Neuron (in vitro differentiated cells): Measurements from ENCODE around the gene KLF13.

ENCODE experiments used
- H2AFZ ChIP-seq: one replicate; pipeline ENCODE4 v1.6.1; 2013; ENCODE audit warnings: low read depth, mild to moderate bottlenecking, inconsistent platforms, low read length, moderate library complexity
- H3K27me3 ChIP-seq: one replicate; pipeline ENCODE4 v1.6.1; 2013; ENCODE audit warnings: low read length; ENCODE audit not compliant: insufficient read depth
- H3K36me3 ChIP-seq: one replicate; pipeline ENCODE4 v1.6.1; 2013; ENCODE audit warnings: low read length; ENCODE audit not compliant: insufficient read depth
- H3K4me1 ChIP-seq: one replicate; pipeline ENCODE4 v1.6.1; 2013; ENCODE audit warnings: low read length; ENCODE audit not compliant: insufficient read depth
- H3K4me3 ChIP-seq: 2 replicates; pipeline ENCODE4 v1.5.1; 2013; ENCODE audit warnings: mild to moderate bottlenecking, low read length, moderate library complexity
- H3K9me3 ChIP-seq: one replicate; pipeline ENCODE4 v1.6.1; 2013; ENCODE audit warnings: low read length

KLF13 gene

GRCh38 chr15:31302778-31303725 is 23.6 kb upstream of the KLF13 start:
- Histone ChIP-seq H3K4me3 (no peak overlapping the region), H3K9me3 (no peaks in the 10 kb centered on the region), H3K4me1 (peaks cover 51% of the 10 kb centered on the region), H3K36me3 (no peaks in the 10 kb centered on the region), H3K27me3 (no peaks in the 10 kb centered on the region), H2AFZ (no peak overlapping the region)

- H3K4me1 ChIP-seq: peaks cover 57% of the 10 kb centered on the region
- no peaks in the 10 kb centered on the region for H3K9me3 ChIP-seq
- no peaks in the 10 kb centered on the region for H3K36me3 ChIP-seq
- no peak overlapping the region for H3K4me3 ChIP-seq
- no peaks in the 10 kb centered on the region for H3K27me3 ChIP-seq
- no peak overlapping the region for H2AFZ ChIP-seq
These were observed 22.6 kb upstream of the KLF13 start for GRCh38 chr15:31303726-31304648.

DNA sequence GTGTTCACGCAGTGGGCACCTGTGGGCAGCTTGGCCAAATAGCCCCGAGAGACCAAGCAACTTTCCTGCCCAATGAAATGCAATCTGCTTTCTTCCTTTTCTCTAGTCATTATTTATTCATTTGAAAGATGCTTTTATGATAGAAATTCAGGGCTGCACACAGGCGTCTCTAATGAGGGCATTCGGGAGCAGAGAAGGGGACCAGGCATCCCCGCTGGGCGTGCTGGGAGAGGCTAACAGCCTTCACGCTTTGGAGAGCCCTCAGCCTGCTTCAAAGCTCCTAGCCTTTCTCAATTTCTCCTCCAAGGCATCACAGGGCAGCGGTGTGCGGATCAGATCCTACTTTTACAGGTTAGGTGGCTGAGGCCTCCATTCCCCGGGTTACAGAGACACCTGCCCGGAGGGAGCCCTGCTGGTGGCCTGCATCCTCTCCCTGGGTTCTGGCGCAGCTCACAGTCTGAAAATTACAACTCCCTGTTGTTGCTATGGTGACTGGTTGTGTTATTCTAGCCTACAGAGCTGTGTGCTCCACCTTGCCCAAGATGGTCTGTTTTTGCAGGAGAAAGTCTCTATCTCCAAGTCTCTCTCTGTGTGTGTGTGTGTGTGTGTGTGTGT is 21.8 kb upstream of the KLF13 start:
- H3K4me1 ChIP-seq: peaks cover 57% of the 10 kb centered on the region
- H2AFZ ChIP-seq: no peak overlapping the region
- no peaks in the 10 kb centered on the region for H3K27me3 ChIP-seq
- H3K36me3 ChIP-seq: no peaks in the 10 kb centered on the region
- H3K4me3 ChIP-seq: no peak overlapping the region
- H3K9me3 ChIP-seq: no peaks in the 10 kb centered on the region

DNA sequence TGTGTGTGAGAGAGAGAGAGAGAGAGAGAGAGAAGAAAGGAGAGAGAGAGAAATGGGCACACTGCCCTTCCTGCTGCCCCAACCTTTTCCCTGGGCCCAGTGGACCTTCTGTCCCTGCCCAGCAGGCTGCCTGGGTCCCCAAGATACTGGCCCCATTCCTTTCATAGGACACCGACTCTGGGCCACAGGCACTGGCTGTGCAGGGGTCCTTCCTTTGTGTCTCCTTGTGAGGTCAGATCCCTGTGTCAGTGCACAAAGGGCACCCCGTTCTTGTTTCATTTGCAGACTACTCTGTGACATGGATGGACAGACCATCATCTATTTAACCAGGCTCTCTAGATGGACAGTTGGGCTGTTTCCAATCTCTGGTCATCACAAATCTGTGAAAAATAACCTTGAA is 21.3 kb upstream of the KLF13 start:
- H2AFZ ChIP-seq: no peak overlapping the region
- no peaks in the 10 kb centered on the region for H3K27me3 ChIP-seq
- H3K9me3 ChIP-seq: no peaks in the 10 kb centered on the region
- no peaks in the 10 kb centered on the region for H3K36me3 ChIP-seq
- peaks cover 57% of the 10 kb centered on the region for H3K4me1 ChIP-seq
- H3K4me3 ChIP-seq: no peak overlapping the region

GRCh38 chr15:31305796-31306425 is 20.7 kb upstream of the KLF13 start:
- peaks cover 57% of the 10 kb centered on the region for H3K4me1 ChIP-seq
- no peaks in the 10 kb centered on the region for H3K27me3 ChIP-seq
- peak overlapping the region; percentile 1 for H3K4me3 ChIP-seq
- no peaks in the 10 kb centered on the region for H3K9me3 ChIP-seq
- H2AFZ ChIP-seq: peak overlapping the region; percentile 27
- no peaks in the 10 kb centered on the region for H3K36me3 ChIP-seq

DNA sequence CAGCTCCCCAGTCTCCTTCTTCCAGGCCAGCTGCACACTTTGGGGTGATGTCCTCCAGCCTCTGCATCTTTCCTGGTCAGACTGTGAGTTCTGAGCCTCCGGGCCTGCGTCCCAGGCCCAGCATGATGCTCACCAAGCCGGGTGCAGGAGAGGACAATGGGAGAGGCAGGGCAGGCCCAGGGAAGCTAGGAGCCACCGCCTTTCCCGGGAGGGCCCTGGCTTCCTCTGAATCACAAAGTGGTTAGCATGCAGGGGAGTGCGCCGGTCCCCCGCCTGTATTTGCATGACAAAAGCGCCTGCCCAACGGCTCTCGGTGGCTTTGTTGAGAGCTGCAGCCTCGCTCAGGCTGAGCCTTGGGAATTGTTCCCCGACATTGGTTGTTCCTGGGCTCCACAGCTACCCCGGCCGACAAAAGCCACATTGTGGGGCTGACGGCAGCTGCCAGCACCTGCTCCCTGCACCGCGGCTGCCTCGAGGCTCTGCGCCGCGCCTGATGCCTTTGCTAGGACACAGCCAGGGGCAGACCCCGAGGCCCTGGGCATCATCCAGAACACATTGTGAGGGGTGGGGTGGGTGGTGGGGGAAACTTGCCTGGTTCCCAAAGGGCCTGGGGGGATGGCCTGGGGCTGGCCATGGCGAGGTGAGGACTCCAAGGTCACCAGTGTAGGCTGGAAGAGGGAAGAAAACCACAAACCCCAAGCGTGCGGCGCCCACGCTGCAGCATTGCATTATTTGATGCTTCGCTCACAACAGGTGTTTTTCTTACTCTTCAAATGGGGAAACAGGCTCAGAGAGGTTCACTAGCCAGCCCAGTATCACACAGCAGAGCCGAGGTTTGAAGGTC is 20.0 kb upstream of the KLF13 start:
- Histone ChIP-seq H3K36me3 (no peaks in the 10 kb centered on the region), H3K9me3 (no peaks in the 10 kb centered on the region), H2AFZ (peak overlapping the region; percentile 27), H3K4me3 (peak overlapping the region; percentile 12), H3K27me3 (no peaks in the 10 kb centered on the region), H3K4me1 (peaks cover 56% of the 10 kb centered on the region)

DNA sequence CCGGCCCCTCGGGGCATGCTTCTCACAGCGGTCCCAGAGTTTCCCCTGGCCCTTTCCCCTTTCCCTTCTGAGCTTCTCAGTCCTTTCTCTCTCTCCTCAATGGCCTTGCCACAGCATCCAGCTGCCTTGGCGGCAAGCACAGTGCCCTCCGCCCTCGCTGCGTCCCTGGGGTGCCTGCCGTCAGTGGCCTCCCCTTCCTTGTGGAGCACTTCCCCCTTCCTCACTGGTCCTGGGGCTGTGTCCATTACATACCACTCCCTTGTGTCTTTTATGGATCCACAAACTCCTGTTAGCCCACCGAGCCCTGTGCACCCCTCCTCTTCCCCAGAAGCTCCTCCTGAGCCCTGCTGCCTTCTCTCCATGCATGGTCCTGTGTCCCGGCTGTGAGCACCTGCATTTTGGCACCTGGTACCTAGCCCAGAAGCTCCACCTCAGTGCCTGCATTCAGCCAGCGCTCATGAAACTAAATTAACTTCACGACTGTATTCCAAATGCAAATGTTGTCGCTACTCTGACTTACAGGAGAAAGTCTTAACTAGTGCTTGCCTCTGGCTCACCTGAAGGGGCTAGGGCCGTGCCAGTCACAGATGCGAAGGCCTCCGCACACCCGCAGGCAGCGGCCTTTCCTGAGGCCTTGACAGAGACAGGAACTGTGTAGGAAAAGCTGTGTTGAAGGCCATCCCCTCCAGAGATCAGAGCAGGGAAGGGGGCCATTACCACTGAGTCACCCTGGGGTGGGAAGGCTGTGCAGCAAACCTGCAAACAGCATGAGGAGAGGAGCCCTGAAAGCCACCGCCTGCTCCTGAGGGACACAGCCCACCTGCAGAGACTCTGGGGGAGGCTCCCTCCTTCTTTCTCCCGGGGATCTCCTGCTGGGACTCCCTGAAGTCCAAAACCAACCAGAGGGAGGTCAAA is 19.1 kb upstream of the KLF13 start:
- H3K4me3 ChIP-seq: no peak overlapping the region
- no peaks in the 10 kb centered on the region for H3K9me3 ChIP-seq
- H2AFZ ChIP-seq: no peak overlapping the region
- H3K27me3 ChIP-seq: no peaks in the 10 kb centered on the region
- peaks cover 56% of the 10 kb centered on the region for H3K4me1 ChIP-seq
- H3K36me3 ChIP-seq: no peaks in the 10 kb centered on the region

- Histone ChIP-seq H3K27me3 (no peaks in the 10 kb centered on the region), H3K4me3 (no peak overlapping the region), H3K36me3 (no peaks in the 10 kb centered on the region), H3K9me3 (no peaks in the 10 kb centered on the region), H2AFZ (no peak overlapping the region), H3K4me1 (peaks cover 53% of the 10 kb centered on the region)
These were observed 18.4 kb upstream of the KLF13 start for GRCh38 chr15:31308185-31308639.

GRCh38 chr15:31309893-31310606 is 16.6 kb upstream of the KLF13 start:
- Histone ChIP-seq H3K4me3 (no peak overlapping the region), H3K27me3 (no peaks in the 10 kb centered on the region), H2AFZ (no peak overlapping the region), H3K9me3 (peaks cover 3% of the 10 kb centered on the region), H3K4me1 (peaks cover 34% of the 10 kb centered on the region), H3K36me3 (no peaks in the 10 kb centered on the region)

- Histone ChIP-seq H3K27me3 (no peaks in the 10 kb centered on the region), H3K36me3 (no peaks in the 10 kb centered on the region), H2AFZ (no peak overlapping the region), H3K4me1 (peaks cover 17% of the 10 kb centered on the region), H3K9me3 (peaks cover 3% of the 10 kb centered on the region), H3K4me3 (no peak overlapping the region)
These were observed 14.7 kb upstream of the KLF13 start for GRCh38 chr15:31311735-31312619.
